ENCODE results near the gene CFL2. TPM values are rescaled to one million over a fixed set of nuclear protein-coding genes. Genes with fewer than 3 reads are reported as not detected.

Gene CFL2
- total RNA-seq, 1 experiment from 2014 or later: 13.9 TPM

- no peak overlapping the region for H4K5ac ChIP-seq (ENCODE audit: insufficient read length, low read depth, low read length)
- H2BK15ac ChIP-seq (ENCODE audit: low read depth, low read length): no peak overlapping the region
- H3K27ac Mint-ChIP-seq: no peak overlapping the region
- H2BK5ac ChIP-seq (ENCODE audit: insufficient read length, low read length): no peak overlapping the region
- H3K4me3 Mint-ChIP-seq: no peak overlapping the region
- H2BK12ac ChIP-seq (ENCODE audit: insufficient read length, low read depth, low read length): no peak overlapping the region
- H3K79me1 ChIP-seq (ENCODE audit: insufficient read depth, low read depth, low read length, poor library complexity, severe bottlenecking): no peaks in the 10 kb centered on the region
- peaks cover 3% of the 10 kb centered on the region for H3K27me3 Mint-ChIP-seq (ENCODE audit: low read depth)
- no peaks in the 10 kb centered on the region for H3K9me3 ChIP-seq (ENCODE audit: control insufficient read depth, low read depth, low read length)
- H3K9ac ChIP-seq (ENCODE audit: extremely low read depth, insufficient read length, low read length): no peak overlapping the region
- H3K27me3 ChIP-seq (ENCODE audit: insufficient read depth, low read length): no peaks in the 10 kb centered on the region
- H4K91ac ChIP-seq (ENCODE audit: insufficient read length, low read depth, low read length): no peak overlapping the region
- no peaks in the 10 kb centered on the region for H3K79me2 ChIP-seq (ENCODE audit: insufficient read depth, low read length)
- no peak overlapping the region for H3K56ac ChIP-seq (ENCODE audit: insufficient read length, low read depth, low read length)
- no peak overlapping the region for H3K4me2 ChIP-seq (ENCODE audit: insufficient read depth, insufficient read length, low read length)
- no peak overlapping the region for H4K8ac ChIP-seq (replicated peaks; ENCODE audit: insufficient read length, low read depth, low read length)
- no peak overlapping the region for H2AK5ac ChIP-seq (ENCODE audit: insufficient read length, low read length)
- no peak overlapping the region for H3K18ac ChIP-seq (ENCODE audit: insufficient read length, low read depth, low read length)
- peaks cover 9% of the 10 kb centered on the region; the same call in 1 of the 2 replicates for H3K4me1 ChIP-seq (ENCODE audit: insufficient read depth, low read length)
- no peak for DNase-seq
- no peaks in the 10 kb centered on the region; a peak in 1 of 7 replicates for H3K36me3 Mint-ChIP-seq (ENCODE audit: insufficient read depth in 1 of 3, low read depth in 3 of 3)
- WGBS (ENCODE audit: extremely low coverage, insufficient read length, low lambda C conversion rate): no CpG with 5 or more reads among the region's 4 CpGs
- H2BK20ac ChIP-seq (ENCODE audit: low read depth, low read length, poor library complexity, severe bottlenecking): no peak overlapping the region
- TF ChIP-seq, protein P1, sequence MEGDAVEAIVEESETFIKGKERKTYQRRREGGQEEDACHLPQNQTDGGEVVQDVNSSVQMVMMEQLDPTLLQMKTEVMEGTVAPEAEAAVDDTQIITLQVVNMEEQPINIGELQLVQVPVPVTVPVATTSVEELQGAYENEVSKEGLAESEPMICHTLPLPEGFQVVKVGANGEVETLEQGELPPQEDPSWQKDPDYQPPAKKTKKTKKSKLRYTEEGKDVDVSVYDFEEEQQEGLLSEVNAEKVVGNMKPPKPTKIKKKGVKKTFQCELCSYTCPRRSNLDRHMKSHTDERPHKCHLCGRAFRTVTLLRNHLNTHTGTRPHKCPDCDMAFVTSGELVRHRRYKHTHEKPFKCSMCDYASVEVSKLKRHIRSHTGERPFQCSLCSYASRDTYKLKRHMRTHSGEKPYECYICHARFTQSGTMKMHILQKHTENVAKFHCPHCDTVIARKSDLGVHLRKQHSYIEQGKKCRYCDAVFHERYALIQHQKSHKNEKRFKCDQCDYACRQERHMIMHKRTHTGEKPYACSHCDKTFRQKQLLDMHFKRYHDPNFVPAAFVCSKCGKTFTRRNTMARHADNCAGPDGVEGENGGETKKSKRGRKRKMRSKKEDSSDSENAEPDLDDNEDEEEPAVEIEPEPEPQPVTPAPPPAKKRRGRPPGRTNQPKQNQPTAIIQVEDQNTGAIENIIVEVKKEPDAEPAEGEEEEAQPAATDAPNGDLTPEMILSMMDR (conservative IDR thresholded peaks at IDR 0.05): no peak
- H3T11ph ChIP-seq (ENCODE audit: low read length): no peak overlapping the region
- no peak overlapping the region for H3K23ac ChIP-seq (ENCODE audit: insufficient read length, low read depth, low read length)
- no peak overlapping the region for H3K4ac ChIP-seq (ENCODE audit: low read depth, low read length)
- no peak overlapping the region for H3K27ac ChIP-seq (ENCODE audit: insufficient read length, low read depth, low read length)
- H3K23me2 ChIP-seq (ENCODE audit: insufficient read length, low read depth, low read length, poor library complexity, severe bottlenecking): no peaks in the 10 kb centered on the region
- H3K9me3 Mint-ChIP-seq: no peaks in the 10 kb centered on the region
- H4K20me1 ChIP-seq (ENCODE audit: control insufficient read depth, insufficient read depth, insufficient read length): no peaks in the 10 kb centered on the region
- H2BK120ac ChIP-seq (ENCODE audit: low read depth, low read length, poor library complexity, severe bottlenecking): no peak overlapping the region
- no peak overlapping the region for H3K14ac ChIP-seq (ENCODE audit: insufficient read depth, low read length)
- no peak overlapping the region for H2AFZ ChIP-seq (ENCODE audit: low read length)
- peaks cover 29 to 30% of the 10 kb centered on the region in 2 experiments for H3K4me1 Mint-ChIP-seq
Measured at GRCh38 chr14:34691206-34691605, 23.2 kb downstream of the CFL2 start.

Data from H9 (cell line).